ENCODE measurements around the gene TREM1. TPM values are rescaled to one million over a fixed set of nuclear protein-coding genes. Genes with fewer than 3 reads are reported as not detected.

Gene TREM1
- total RNA-seq = 0.43 TPM in 1 of 2 replicates, not detected in the other

DNA sequence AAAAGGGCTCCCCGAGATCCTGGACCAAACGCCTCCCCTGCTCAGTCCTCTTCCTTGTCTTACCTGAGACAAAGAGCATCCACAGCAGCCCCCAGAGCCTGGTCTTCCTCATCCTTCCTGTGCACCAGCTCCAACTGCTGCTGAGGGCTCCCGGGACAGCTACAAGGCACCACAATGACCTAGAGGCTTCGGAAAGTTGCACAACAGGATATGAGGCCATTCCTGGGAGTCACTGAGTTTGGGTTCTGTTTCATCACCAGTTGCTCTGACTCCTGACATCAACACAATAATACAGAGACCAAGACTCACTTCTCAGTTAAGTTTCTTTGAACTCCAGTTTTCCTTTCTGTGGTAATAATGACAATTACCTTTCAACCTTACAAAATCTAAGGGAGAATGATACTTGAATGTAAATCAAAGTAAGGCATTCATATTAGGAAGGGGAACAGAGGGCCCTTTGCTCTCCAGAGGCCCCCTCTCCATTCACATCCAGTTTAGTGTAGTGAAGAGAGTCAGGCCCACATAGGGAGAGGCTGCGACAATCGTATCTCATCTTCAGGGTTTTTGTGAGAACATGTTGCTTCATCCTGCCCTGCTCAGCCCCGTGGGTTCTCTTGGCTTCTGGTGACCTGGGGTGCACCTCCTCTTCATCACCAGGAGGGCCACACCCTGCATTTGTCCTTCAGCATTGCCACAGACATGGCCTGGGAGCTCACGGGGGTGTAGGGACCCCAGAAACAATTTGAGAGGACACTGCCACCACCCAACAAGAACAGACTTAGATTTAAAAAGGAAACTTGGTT is at the start of gene TREM1:
TSS of gene TREM1 (minus strand) at position 139 of the 803 bp plus-strand sequence. CDS start at position 112, 27 bp downstream.
- Mint-ChIP-seq H3K9me3 (no peaks in the 10 kb centered on the region), H3K4me3 (no peak within 1 kb of the TSS), H3K27ac (no peak within 1 kb of the TSS), H3K36me3 (ENCODE audit: low read depth) (no peaks in the 10 kb centered on the region), H3K27me3 (peaks cover 5% of the 10 kb centered on the region), H3K4me1 (peaks cover 3% of the 10 kb centered on the region)
- DNase-seq = no peak
- intact Hi-C loops (cut with micrococcal nuclease) = no loop called here

GRCh38 chr6:41335943-41336342 is 49.5 kb upstream of the TREM1 start:
- Mint-ChIP-seq H3K27ac (no peak overlapping the region), H3K4me1 (peaks cover 24% of the 10 kb centered on the region), H3K9me3 (no peaks in the 10 kb centered on the region), H3K36me3 (ENCODE audit: low read depth) (no peaks in the 10 kb centered on the region), H3K4me3 (no peak overlapping the region), H3K27me3 (peaks cover 5% of the 10 kb centered on the region)
- intact Hi-C loops (cut with micrococcal nuclease) = no loop called here
- DNase-seq = peak; percentile 53

GRCh38 chr6:41335296-41335695 is 48.8 kb upstream of the TREM1 start, which contains the start of gene NCR2:
Gene NCR2, plus strand, starts transcription at chr6:41335608. Its CDS starts 269 bp downstream, at chr6:41335877.
- Mint-ChIP-seq H3K9me3 (no peaks in the 10 kb centered on the region), H3K27me3 (peaks cover 6% of the 10 kb centered on the region), H3K4me1 (peaks cover 24% of the 10 kb centered on the region), H3K4me3 (no peak within 1 kb of the TSS), H3K27ac (peak within 1 kb of the TSS; percentile 30), H3K36me3 (ENCODE audit: low read depth) (no peaks in the 10 kb centered on the region)
- peak; percentile 53 for DNase-seq
- intact Hi-C loops (cut with micrococcal nuclease) = no loop called here

DNA sequence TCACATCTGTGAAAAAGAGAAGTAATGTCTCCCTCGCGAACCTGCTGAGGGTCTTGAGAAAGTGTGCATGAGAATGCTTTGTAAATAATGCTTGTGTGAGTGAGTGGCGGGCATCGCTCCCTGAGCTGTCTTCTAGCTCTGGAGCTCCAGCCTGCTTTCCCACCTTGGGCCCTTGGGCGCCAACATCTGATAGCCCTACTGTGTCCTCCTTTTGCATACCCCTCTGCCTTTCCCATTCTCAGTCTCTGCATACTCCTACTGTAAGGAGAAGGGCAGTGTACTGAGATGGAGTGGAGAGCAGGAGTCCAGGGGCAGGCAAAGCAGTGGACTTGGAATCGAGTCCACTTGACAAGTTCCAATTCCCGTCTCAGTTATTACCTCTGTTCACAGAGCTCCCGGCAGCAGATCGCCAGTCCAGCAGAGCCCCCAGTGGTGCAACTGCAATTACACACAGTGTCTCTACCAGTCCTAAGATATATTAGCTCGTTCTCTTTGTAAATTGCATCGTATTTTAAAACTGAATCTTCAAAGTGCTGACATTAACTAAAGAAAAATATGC is 48.1 kb upstream of the TREM1 start:
- intact Hi-C loops (cut with micrococcal nuclease) = no loop called here
- Mint-ChIP-seq H3K36me3 (ENCODE audit: low read depth) (no peaks in the 10 kb centered on the region), H3K27ac (peak overlapping the region; percentile 55), H3K27me3 (peaks cover 8% of the 10 kb centered on the region), H3K9me3 (no peaks in the 10 kb centered on the region), H3K4me3 (peak overlapping the region; percentile 37), H3K4me1 (peaks cover 24% of the 10 kb centered on the region)
- DNase-seq = peak; percentile 52

GRCh38 chr6:41332842-41333736 is 46.6 kb upstream of the TREM1 start:
- H3K4me3 Mint-ChIP-seq = no peak overlapping the region
- intact Hi-C loops (cut with micrococcal nuclease) = no loop called here
- no peaks in the 10 kb centered on the region for H3K36me3 Mint-ChIP-seq (ENCODE audit: low read depth)
- no peaks in the 10 kb centered on the region for H3K9me3 Mint-ChIP-seq
- H3K27ac Mint-ChIP-seq = no peak overlapping the region
- peaks cover 13% of the 10 kb centered on the region for H3K27me3 Mint-ChIP-seq
- peaks cover 24% of the 10 kb centered on the region for H3K4me1 Mint-ChIP-seq
- DNase-seq = no peak

DNA sequence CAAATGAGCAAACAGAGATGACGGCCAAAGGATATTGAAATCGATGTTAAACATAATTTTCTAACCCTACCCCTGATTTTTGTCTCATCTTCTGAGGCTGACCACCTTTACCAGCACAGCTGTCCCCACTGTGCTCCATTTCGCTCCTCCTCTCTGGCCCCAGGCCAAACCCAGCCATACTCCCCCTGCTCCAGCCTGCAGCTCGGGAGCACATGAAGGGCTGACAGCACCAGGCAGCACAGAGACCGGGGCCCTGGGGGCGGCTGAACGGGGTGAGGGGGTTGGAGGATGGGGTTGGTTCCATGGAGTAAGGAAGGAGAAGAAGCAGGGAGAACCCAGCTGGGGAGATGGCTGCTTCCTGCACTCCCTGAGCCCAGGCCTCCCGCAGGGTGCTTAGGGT is 45.8 kb upstream of the TREM1 start:
- peaks cover 24% of the 10 kb centered on the region for H3K4me1 Mint-ChIP-seq
- DNase-seq = no peak
- no peaks in the 10 kb centered on the region for H3K9me3 Mint-ChIP-seq
- no peaks in the 10 kb centered on the region for H3K36me3 Mint-ChIP-seq (ENCODE audit: low read depth)
- intact Hi-C loops (cut with micrococcal nuclease) = no loop called here
- peak overlapping the region; percentile 53 for H3K27ac Mint-ChIP-seq
- H3K27me3 Mint-ChIP-seq = peaks cover 19% of the 10 kb centered on the region
- H3K4me3 Mint-ChIP-seq = no peak overlapping the region

DNA sequence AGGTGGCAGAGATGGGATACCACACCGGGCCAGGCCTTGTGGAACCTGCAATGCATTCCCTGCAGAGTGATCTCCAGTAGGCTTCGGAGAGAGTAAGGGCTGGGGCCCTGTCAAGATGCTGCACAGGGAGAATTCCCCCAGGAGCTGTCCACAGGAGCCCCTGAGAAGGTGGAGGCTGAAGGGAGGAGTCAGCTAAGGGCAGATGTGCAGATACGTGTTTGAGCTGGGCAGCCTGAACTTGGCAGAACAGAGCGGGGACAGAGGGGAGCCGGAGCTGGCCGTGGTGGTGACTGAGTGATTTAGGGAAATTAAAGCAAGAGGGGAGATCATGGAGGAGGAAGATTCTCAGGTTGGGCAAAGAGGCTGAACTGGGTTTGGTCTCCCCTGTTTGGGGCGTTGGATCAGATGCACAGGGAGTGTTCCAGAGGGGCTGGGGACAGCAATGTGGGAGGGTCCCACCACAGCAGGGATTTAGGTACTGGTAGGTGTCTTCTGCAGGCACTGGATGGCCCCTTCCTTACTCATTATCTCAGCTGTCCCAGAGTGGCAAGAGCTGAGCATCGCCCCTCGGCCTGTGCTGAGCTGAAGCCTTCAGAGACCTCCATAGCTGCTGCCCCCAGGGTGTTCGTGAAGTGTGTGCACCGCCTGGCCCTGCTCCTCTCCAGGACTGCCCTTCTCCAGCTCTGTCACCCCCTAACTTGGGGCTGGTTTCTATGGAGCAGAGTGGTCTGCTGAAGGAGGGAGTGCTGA is 45.1 kb upstream of the TREM1 start:
- DNase-seq = no peak
- Mint-ChIP-seq H3K36me3 (ENCODE audit: low read depth) (no peaks in the 10 kb centered on the region), H3K4me3 (no peak overlapping the region), H3K27ac (peak overlapping the region; percentile 53), H3K27me3 (peaks cover 25% of the 10 kb centered on the region), H3K9me3 (no peaks in the 10 kb centered on the region), H3K4me1 (peaks cover 24% of the 10 kb centered on the region)
- intact Hi-C loops (cut with micrococcal nuclease) = no loop called here

DNA sequence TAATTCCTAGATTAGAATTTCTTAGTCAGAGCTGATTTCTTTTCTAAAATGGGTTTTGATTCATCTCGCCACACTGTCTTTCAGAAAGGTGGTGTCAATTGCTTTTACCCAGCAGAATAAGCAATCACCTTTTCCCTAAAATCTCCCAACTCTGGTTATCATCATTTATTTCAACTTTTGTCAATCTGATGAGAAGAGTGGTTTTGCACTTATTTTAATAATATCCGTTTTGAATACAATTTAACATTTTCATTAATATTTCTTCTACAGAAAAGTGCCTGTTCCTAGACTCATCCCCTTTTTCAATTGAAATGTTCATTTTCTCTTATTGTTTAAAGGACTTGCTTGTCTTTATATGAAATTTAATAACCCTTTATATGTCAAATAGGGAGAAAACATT is 40.7 kb upstream of the TREM1 start:
- no peak for DNase-seq

DNA sequence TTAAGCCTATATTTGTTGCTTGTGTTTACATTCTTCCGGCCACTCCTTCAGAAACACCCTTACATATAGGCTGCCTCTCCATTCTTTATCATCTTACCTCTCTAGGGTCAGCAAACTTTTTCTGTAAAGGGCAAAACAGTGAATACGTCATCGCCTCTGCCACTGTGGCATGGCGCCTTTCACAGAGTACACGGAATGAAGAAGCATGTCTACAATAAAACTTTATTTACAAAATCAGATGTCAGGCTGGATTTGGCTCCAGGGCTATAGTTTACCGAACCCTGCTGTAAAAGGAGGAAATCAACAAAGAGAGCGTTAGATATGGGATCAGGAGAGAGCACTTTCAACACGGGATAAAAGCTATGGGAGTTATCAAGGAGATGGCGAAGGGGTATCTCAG is 39.6 kb upstream of the TREM1 start:
- peaks cover 42% of the 10 kb centered on the region for H3K27me3 Mint-ChIP-seq
- H3K4me3 Mint-ChIP-seq = no peak overlapping the region
- DNase-seq = no peak
- no peaks in the 10 kb centered on the region for H3K9me3 Mint-ChIP-seq
- H3K4me1 Mint-ChIP-seq = no peaks in the 10 kb centered on the region
- no peak overlapping the region for H3K27ac Mint-ChIP-seq
- intact Hi-C loops (cut with micrococcal nuclease) = no loop called here
- H3K36me3 Mint-ChIP-seq (ENCODE audit: low read depth) = no peaks in the 10 kb centered on the region

More for the DNA sequence above, 40.7 kb upstream of the TREM1 start:
- Mint-ChIP-seq H3K36me3 (ENCODE audit: low read depth) (no peaks in the 10 kb centered on the region), H3K4me3 (no peak overlapping the region), H3K9me3 (no peaks in the 10 kb centered on the region), H3K27ac (no peak overlapping the region), H3K4me1 (peaks cover under 1% of the 10 kb centered on the region), H3K27me3 (peaks cover 42% of the 10 kb centered on the region)
- intact Hi-C loops (cut with micrococcal nuclease) = no loop called here

DNA sequence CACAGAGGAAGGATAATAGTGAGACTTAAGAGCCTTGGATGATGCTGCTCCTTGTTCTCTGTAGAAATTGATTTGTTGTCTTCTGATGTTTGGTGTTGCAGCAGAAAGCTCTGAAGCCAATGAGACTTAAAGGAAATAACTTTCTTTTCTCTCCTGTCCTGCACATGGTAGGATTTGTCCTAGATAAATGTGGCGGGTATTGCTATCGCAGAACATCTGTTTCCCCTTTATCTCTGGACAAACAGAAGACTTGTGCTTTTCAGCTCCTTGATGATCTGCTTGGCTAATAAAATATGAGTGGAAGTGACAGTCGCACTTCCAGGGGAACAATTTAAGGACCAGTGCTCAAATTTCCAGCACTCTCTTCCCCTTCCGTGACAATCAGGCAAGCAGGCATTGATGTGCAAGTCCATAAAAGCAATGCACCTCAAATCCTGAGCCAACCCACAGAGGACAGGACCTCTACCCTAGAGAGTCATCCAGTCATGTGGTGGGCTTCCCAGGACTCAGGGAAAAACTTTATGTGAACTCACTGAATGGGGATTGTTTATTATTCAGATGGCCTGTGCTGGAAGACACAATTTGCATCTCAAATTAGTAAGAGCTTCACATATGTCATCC is 39.1 kb upstream of the TREM1 start:
- H3K27me3 Mint-ChIP-seq = peaks cover 42% of the 10 kb centered on the region
- DNase-seq = peak; percentile 43
- no peaks in the 10 kb centered on the region for H3K36me3 Mint-ChIP-seq (ENCODE audit: low read depth)
- H3K9me3 Mint-ChIP-seq = no peaks in the 10 kb centered on the region
- intact Hi-C loops (cut with micrococcal nuclease) = no loop called here
- no peaks in the 10 kb centered on the region for H3K4me1 Mint-ChIP-seq
- no peak overlapping the region for H3K4me3 Mint-ChIP-seq
- H3K27ac Mint-ChIP-seq = no peak overlapping the region

DNA sequence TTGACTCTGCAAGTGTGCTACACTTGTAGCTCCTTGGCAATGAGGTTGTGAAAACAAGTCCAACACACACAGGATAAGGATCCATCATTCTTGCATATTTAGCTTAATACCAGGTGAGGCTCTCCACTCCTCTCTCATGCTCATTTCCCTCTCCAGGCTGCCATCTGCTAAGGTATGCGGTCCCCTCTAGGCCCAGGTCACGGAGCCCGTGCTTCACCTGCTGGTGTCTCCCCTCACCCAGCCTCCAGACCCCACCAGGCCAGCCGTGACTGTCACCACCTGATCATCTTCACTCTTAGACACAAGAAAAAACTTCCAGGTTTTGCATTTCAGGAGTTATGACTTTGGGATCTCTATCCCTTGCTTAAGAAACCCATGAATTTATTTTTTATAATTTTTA is 34.7 kb upstream of the TREM1 start:
- no peaks in the 10 kb centered on the region for H3K9me3 Mint-ChIP-seq

DNA sequence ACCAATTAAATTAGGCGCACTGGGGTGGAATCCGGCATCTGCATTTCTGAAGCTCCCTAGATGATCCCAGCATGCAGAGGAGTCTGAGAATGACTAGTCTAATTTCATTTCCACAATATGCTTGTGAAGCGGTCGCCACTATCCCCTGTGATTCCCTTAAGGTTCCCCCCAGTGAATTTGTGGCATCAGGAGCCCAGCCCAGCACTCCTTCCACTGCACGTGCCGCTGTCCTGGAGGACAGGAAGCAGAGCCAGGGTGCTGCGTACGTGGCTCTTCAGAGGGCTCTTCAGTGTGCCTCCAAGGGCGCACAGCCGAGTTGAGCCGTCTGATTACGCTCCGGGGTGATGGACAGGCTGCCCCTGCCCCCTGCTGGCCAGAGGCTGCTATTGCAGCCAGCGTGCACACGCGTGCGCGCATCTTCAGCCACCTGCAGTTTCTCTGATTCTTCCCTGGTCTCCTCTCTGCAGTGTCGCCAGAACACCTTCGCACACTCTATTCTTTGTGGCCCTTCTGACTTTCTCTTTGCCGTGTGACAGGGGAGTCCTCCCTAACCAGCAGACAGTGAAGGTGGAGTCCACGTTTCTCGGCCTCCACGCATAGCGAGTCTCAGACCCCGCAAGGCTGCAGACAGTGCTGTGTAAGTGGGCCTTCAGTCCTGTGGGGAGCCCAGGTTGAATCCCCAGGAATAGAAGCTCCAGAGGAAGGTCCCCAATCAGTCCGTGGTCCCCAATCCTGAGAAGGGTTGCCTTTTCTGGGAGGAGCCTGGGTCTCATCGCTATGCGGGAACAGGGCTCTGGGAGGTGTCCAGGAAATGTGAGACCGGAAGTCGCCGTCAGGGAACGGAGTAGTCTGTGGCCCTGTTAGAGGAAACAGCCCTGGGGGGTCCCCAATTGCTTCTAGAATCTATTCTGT is 32.4 kb upstream of the TREM1 start:
- H3K9me3 Mint-ChIP-seq = no peaks in the 10 kb centered on the region
- H3K4me1 Mint-ChIP-seq = peaks cover 18% of the 10 kb centered on the region
- H3K4me3 Mint-ChIP-seq = peak overlapping the region; percentile 68
- peak overlapping the region; percentile 72 for H3K27ac Mint-ChIP-seq
- DNase-seq = peak; percentile 95
- H3K27me3 Mint-ChIP-seq = peaks cover 29% of the 10 kb centered on the region
- H3K36me3 Mint-ChIP-seq (ENCODE audit: low read depth) = no peaks in the 10 kb centered on the region
- intact Hi-C loops (cut with micrococcal nuclease) = loop anchor here (1.0 to 5.0 kb wide), 7 partner anchors 13 to 313 kb away; partner anchors contain the start of genes NFYA, OARD1 and TREML2

More for the DNA sequence above, 34.7 kb upstream of the TREM1 start:
- Mint-ChIP-seq H3K4me3 (no peak overlapping the region), H3K4me1 (peaks cover 18% of the 10 kb centered on the region), H3K27me3 (peaks cover 28% of the 10 kb centered on the region), H3K27ac (no peak overlapping the region), H3K36me3 (ENCODE audit: low read depth) (no peaks in the 10 kb centered on the region)
- peak; percentile 44 for DNase-seq
- intact Hi-C loops (cut with micrococcal nuclease) = no loop called here
